Stimulated activated effector memory CD8-positive, alpha-beta T cell treated with anti-CD3 and anti-CD28 coated beads, Interleukin-12 subunit alpha, Interleukin-12 subunit beta, amount 100 ng/mL, for 72 hours (primary cell): ENCODE data around the gene EIPR1.

Source experiments
- ATAC-seq: fragments of 150-1000 bp; cut with Tn5 transposase; 2 replicates; pipeline ENCODE4 v1.10.0; 2021
- DNase-seq, 2 donors: peaks; one replicate each; pipeline ENCODE4 v3.0.0; 2021 to 2022; ENCODE audit warnings: low spot score in 2 of 2
- H3K27ac Mint-ChIP-seq: one replicate; pipeline ENCODE4 v1.8.0; 2022; ENCODE audit warnings: mild to moderate bottlenecking, mixed read lengths
- H3K36me3 Mint-ChIP-seq: one replicate; pipeline ENCODE4 v1.8.0; 2022; ENCODE audit warnings: mild to moderate bottlenecking, mixed read lengths
- H3K4me1 Mint-ChIP-seq: one replicate; pipeline ENCODE4 v1.8.0; 2022; ENCODE audit warnings: mixed read lengths
- H3K4me3 Mint-ChIP-seq: one replicate; pipeline ENCODE4 v1.8.0; 2022; ENCODE audit warnings: mild to moderate bottlenecking, mixed read lengths
- H3K9me3 Mint-ChIP-seq: one replicate; pipeline ENCODE4 v1.8.0; 2022; ENCODE audit warnings: mixed read lengths

The EIPR1 gene

DNA sequence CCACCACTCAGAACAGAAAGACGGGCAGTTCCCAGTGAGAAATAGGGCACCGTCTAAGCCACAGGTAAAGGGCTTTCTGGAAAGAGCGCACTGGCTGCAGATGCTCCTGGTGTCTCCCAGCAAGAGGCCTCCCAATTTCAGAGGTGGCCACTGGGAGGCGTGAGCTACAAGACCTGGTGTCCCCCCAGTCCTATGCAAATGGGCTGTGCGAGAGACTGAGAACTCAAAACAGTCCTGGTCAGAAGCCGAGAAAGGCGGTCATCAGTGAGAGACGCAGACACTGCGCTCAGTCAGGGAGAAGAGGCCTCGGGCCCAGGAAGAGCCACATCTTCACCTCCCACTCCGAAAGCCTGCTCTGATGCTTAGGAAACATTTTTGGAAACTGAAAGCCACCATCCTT, 179.5 kb downstream of the EIPR1 start:
- Mint-ChIP-seq H3K9me3 (no peaks in the 10 kb centered on the region), H3K27ac (peak overlapping the region; percentile 93), H3K4me1 (peaks cover 17% of the 10 kb centered on the region), H3K4me3 (peak overlapping the region; percentile 34), H3K36me3 (peaks cover 18% of the 10 kb centered on the region)
- ATAC-seq, result peak; percentile 84
- DNase-seq, result no peak

- ATAC-seq (no peak), DNase-seq (no peak)
- Mint-ChIP-seq H3K36me3 (peaks cover 26% of the 10 kb centered on the region), H3K4me1 (peaks cover 17% of the 10 kb centered on the region), H3K4me3 (no peak overlapping the region), H3K9me3 (no peaks in the 10 kb centered on the region), H3K27ac (no peak overlapping the region)
These were observed 180.3 kb downstream of the EIPR1 start for GRCh38 chr2:3197308-3197707.

DNA sequence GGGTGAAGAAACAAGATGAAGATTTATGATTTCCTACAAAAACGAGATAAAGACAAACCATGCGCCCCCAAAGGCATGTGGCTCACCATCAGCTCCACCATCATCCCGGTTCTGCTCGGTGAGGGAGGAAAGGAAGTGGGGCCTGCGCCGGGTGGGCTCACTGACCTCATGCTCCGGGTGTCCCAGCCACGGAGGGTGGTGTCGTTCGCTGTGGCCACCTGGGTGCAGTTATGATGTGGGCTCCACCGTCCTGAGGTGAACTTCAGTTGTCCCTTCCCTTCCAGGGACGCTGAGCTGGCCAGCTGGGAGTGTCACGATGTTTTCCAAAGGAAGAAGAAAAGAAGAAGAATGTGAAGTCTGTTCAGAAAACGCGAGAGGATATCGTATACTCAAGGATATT, 180.9 kb downstream of the EIPR1 start:
- H3K36me3 Mint-ChIP-seq, result peaks cover 32% of the 10 kb centered on the region
- H3K4me3 Mint-ChIP-seq, result no peak overlapping the region
- ATAC-seq (no peak), DNase-seq (no peak)
- peaks cover 17% of the 10 kb centered on the region for H3K4me1 Mint-ChIP-seq
- no peaks in the 10 kb centered on the region for H3K9me3 Mint-ChIP-seq
- no peak overlapping the region for H3K27ac Mint-ChIP-seq

- no peak overlapping the region for H3K4me3 Mint-ChIP-seq
- DNase-seq (no peak), ATAC-seq (no peak)
- H3K4me1 Mint-ChIP-seq, result peaks cover 17% of the 10 kb centered on the region
- H3K36me3 Mint-ChIP-seq, result peaks cover 36% of the 10 kb centered on the region
- no peak overlapping the region for H3K27ac Mint-ChIP-seq
- H3K9me3 Mint-ChIP-seq, result no peaks in the 10 kb centered on the region
These were observed 181.8 kb downstream of the EIPR1 start for GRCh38 chr2:3195641-3196476.

DNA sequence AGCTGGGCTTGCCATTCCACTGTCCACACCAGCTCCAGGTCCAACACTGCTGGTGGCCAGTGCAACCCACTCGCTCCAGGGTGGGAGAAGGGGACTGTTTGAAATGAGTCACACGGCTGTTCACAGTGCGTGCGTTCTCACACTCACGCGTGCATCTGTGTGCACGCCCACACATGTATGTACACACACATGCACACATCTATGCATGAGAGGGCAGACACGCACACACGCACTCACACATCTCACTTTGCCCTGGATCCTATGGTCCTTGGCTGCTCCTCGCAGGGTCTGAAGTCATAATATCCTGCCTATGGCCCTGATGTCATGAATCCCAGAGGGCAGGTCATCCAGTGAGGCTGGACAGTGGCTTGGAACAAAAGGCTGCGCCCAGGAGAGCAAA, 182.8 kb downstream of the EIPR1 start:
- Mint-ChIP-seq H3K36me3 (peaks cover 41% of the 10 kb centered on the region), H3K4me1 (peaks cover 14% of the 10 kb centered on the region), H3K4me3 (no peak overlapping the region), H3K27ac (no peak overlapping the region), H3K9me3 (no peaks in the 10 kb centered on the region)
- DNase-seq (no peak), ATAC-seq (no peak)

DNA sequence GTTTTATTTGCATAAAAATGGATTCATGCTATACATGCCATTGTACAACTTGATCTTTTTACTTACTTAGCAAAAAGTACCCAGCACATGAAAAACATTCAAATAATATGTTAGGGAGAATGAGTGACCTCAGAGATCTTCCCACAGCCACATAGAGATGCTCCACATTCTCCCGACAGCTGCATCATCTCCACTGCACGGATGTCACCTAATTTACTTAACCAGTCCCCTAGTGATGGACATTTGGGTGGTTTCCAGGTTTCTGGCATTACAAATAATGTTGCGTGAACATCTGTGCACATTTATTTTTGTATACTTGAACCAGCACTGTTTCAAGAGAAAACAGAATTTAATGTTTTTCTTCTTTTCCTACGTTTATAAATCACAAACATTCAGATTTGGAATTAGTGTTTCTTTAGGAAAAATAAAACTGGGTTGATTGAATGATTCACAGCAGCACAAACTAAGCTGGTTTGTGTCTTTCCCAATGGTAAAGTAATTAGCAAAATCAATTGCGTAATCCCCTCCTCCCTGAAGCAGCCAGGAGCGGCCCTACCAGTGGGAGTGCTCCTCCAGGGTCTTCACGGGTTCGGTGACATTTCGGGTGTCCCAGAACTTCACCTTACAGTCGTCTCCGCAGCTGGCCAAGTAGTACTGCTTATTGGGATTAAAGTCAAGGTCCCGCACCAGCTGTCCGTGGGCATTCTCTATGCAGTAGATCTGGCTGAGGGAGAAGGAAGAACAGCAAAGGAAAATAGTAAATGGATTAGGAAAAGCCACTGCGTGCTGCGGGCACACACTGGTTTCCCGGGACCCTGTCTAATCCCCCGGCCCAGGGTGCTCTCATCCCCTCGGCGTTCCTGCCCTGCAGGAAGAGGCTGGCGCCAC, 183.9 kb downstream of the EIPR1 start:
- H3K4me1 Mint-ChIP-seq, result peaks cover 6% of the 10 kb centered on the region
- DNase-seq (no peak), ATAC-seq (no peak)
- H3K36me3 Mint-ChIP-seq, result peaks cover 48% of the 10 kb centered on the region
- H3K9me3 Mint-ChIP-seq, result no peaks in the 10 kb centered on the region
- H3K27ac Mint-ChIP-seq, result no peak overlapping the region
- H3K4me3 Mint-ChIP-seq, result no peak overlapping the region

GRCh38 chr2:3192920-3193319, 184.7 kb downstream of the EIPR1 start:
- Mint-ChIP-seq H3K27ac (no peak overlapping the region), H3K9me3 (no peaks in the 10 kb centered on the region), H3K4me1 (no peaks in the 10 kb centered on the region), H3K4me3 (no peak overlapping the region), H3K36me3 (peaks cover 51% of the 10 kb centered on the region)
- ATAC-seq (no peak), DNase-seq (no peak)

DNA sequence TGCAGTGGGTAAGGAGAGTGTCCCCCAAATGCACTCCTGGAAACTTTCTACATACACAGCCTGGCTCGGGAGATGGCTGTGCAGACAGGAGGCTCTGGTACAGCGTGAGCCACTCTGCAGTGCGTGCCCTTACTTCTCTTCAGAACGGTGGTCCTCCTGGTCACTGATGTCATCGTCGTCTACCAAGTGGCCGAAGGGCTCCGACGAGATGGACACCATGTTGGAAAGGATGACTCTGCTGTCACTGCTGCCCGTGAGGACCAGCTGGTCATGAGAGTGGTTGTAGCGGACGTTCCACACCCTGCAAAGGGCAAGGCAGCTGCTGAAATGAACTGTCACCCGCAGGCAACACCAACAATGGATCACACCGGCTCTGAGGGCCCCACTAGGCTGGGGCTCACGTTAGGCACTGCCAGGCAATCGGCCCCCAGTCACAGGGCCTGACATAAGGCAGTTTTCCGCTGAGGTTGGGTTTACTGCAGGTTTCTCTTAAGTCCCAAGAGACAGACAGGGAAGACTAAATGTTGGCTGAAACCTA, 185.3 kb downstream of the EIPR1 start:
- Mint-ChIP-seq H3K36me3 (peaks cover 51% of the 10 kb centered on the region), H3K4me1 (no peaks in the 10 kb centered on the region), H3K4me3 (no peak overlapping the region), H3K27ac (no peak overlapping the region), H3K9me3 (no peaks in the 10 kb centered on the region)
- ATAC-seq, result no peak
- no peak for DNase-seq

DNA sequence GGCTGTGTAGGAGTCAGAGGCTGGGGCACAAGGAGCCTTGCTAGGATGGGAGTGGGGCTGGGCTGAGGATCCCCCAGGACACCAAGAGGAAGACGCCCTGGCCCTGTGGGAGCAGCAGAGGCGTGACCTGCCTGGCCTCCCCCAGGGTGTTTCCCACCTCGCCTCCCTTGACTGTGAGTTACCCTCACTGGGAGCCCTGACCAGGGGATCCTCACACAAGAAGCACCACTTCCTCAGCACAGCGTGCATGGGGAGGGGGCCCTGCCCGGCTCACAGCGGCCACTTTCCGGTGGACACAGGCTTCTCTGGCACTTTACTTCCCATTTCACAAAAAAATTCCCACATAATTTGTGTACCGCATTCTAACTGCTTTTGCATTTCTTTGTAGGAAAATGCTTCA, 187.7 kb downstream of the EIPR1 start:
- ATAC-seq, result no peak
- H3K4me3 Mint-ChIP-seq, result no peak overlapping the region
- no peak overlapping the region for H3K27ac Mint-ChIP-seq
- H3K9me3 Mint-ChIP-seq, result no peaks in the 10 kb centered on the region
- H3K36me3 Mint-ChIP-seq, result peaks cover 46% of the 10 kb centered on the region
- H3K4me1 Mint-ChIP-seq, result no peaks in the 10 kb centered on the region
- no peak for DNase-seq

DNA sequence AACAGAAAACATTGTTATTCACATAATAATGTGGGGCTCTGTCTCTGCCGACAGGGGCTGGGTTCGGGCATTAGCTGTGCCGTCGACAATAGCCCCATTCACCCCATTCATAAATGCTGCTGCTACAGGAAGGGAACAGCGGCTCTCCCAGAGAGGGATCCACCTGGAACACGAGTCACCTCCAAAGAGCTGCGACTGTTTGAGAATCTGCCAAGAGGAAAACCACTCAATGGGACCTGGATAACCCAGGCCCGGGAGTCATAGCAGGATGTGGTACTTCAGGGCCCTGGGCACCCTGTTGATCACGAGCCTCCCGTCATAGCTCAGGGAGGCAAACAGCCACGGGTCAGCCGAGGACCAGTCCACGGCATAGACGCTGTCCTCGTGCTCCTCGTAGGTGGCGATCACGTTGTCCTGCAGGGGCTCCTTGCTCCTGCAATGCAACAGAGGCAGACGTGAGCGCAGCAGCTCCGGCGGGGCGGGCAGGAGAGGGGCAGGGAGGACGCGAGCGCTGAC, 188.5 kb downstream of the EIPR1 start:
- peaks cover 39% of the 10 kb centered on the region for H3K36me3 Mint-ChIP-seq
- ATAC-seq, result no peak
- H3K27ac Mint-ChIP-seq, result no peak overlapping the region
- no peak for DNase-seq
- no peak overlapping the region for H3K4me3 Mint-ChIP-seq
- H3K9me3 Mint-ChIP-seq, result no peaks in the 10 kb centered on the region
- H3K4me1 Mint-ChIP-seq, result no peaks in the 10 kb centered on the region

DNA sequence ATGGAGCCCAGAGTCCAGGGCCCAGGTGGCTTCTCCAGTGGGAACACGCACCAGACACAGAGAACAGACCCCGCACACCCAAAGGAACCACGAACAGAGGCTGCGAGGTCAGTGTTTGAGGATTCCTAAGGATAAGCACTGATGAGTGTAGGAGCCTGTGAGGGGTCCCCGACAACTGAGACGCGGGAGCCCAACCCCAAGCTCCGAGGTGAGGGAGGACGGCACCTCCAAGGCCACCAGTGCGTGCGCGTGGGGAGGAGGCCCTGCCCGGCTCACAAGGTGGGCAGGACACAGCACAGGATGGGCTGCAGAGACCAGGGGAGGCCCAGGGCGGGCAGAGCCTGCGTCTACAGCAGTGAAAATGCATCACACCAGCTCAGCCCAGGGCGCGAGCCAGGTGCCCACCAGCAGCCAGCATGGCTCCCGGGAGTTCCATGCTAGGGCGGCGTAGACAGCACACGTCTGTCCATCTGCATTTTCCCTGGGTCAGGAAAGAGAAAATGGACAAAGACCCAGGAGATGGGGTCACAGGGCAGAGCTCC, 189.1 kb downstream of the EIPR1 start:
- ATAC-seq (no peak), DNase-seq (no peak)
- H3K27ac Mint-ChIP-seq, result no peak overlapping the region
- no peak overlapping the region for H3K4me3 Mint-ChIP-seq
- no peaks in the 10 kb centered on the region for H3K9me3 Mint-ChIP-seq
- H3K4me1 Mint-ChIP-seq, result no peaks in the 10 kb centered on the region
- H3K36me3 Mint-ChIP-seq, result peaks cover 39% of the 10 kb centered on the region

GRCh38 chr2:3187467-3187866, 190.2 kb downstream of the EIPR1 start:
- DNase-seq, result no peak
- no peak for ATAC-seq
- H3K9me3 Mint-ChIP-seq, result no peaks in the 10 kb centered on the region
- H3K4me3 Mint-ChIP-seq, result no peak overlapping the region
- no peak overlapping the region for H3K27ac Mint-ChIP-seq
- H3K4me1 Mint-ChIP-seq, result no peaks in the 10 kb centered on the region
- peaks cover 31% of the 10 kb centered on the region for H3K36me3 Mint-ChIP-seq

DNA sequence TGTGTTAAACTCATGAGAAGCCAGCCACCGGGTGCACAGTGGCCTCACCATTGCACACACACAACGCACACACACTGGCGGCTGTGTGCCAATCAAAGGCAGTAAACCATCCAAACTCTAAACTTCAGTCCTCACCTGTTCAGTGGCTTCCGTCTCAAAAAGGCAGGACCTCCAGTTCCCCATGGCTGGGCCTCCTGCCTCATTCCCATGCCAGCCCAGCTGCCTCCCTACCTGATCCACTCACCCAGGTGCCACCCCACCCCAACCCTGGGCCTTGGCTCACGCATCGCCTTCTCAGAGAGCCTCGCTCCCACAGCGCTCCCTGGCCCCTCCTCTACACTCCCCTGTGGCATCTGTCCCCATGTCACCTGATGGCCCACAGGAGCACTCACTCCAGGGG, 190.9 kb downstream of the EIPR1 start:
- peak overlapping the region; percentile 48 for H3K27ac Mint-ChIP-seq
- no peak overlapping the region for H3K4me3 Mint-ChIP-seq
- peaks cover 24% of the 10 kb centered on the region for H3K36me3 Mint-ChIP-seq
- ATAC-seq (no peak), DNase-seq (no peak)
- H3K9me3 Mint-ChIP-seq, result no peaks in the 10 kb centered on the region
- no peaks in the 10 kb centered on the region for H3K4me1 Mint-ChIP-seq

DNA sequence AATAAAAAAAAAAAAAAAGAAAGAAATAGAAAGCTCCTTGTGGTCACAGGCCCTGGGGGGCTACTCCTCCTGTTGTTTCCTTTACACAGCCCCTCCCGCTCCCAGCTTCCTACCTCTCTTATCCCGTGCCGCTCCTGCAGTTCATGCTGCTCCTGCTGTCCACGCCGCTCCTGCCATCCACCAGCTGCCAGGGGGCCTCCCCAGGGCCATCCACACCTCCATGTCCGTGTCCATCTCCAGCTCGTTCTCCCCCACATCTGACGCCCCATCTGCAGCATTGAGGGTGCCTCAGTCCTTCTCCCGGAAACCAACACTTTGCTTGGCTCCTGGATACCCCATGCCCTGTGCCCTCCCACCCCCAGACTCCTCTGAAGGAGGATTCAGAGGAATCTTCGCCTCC, 191.7 kb downstream of the EIPR1 start:
- Mint-ChIP-seq H3K9me3 (no peaks in the 10 kb centered on the region), H3K27ac (no peak overlapping the region), H3K4me1 (peaks cover 3% of the 10 kb centered on the region), H3K4me3 (no peak overlapping the region), H3K36me3 (peaks cover 23% of the 10 kb centered on the region)
- no peak for ATAC-seq
- DNase-seq, result no peak

DNA sequence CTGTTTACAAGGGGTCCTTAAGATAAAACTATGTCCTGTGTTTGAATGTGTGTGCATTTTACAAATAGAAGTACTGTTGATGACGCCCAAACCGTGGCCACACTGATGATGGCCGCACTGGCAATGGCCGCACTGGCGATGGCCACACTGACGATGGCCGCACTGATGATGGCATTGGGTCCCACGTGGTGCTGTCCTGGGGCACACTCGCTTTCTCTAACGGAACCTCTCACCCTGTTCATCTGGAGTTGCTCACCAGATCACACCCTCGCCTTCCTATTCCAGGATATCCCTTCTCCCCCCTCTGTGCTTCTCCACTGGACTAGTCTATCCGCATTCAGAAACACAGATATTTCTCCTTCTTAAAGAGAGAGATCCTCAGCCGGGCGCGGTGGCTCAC, 192.4 kb downstream of the EIPR1 start:
- Mint-ChIP-seq H3K27ac (no peak overlapping the region), H3K4me3 (no peak overlapping the region), H3K4me1 (peaks cover 10% of the 10 kb centered on the region), H3K9me3 (no peaks in the 10 kb centered on the region), H3K36me3 (peaks cover 21% of the 10 kb centered on the region)
- ATAC-seq (no peak), DNase-seq (no peak)
